Spleen (tissue), 11 donors: ENCODE results near the gene FAR1. TPM values are rescaled to one million over a fixed set of nuclear protein-coding genes. Genes with fewer than 3 reads are reported as not detected.

ENCODE experiments used
- DNase-seq: peaks from one replicate; pipeline ENCODE4 v3.0.0-alpha.2; 2020
- H3K27ac ChIP-seq, 8 donors: fragments of 200-600 bp; sonication (generic) in 7 of 8; 1 replicate in 4 of 8; 2 replicates in 4 of 8; pipeline versions ENCODE4 v1.5.0 to v1.8.0; 2016 to 2021; ENCODE audit warnings: inconsistent platforms in 4 of 8, mild to moderate bottlenecking in 4 of 8, moderate library complexity in 1 of 8
- H3K27me3 ChIP-seq, 7 donors: fragments of 200-600 bp; sonication (generic) in 6 of 7; replicated peaks in 1 of 7; 1 replicate in 4 of 7; 2 replicates in 3 of 7; pipeline versions ENCODE4 v1.5.0 to v1.8.0; 2016 to 2021; ENCODE audit warnings: inconsistent platforms in 3 of 7, mild to moderate bottlenecking in 1 of 7
- H3K36me3 ChIP-seq, 6 donors: fragments of 200-600 bp; sonication (generic) in 5 of 6; 1 replicate in 4 of 6; 2 replicates in 2 of 6; pipeline versions ENCODE4 v1.5.0 to v1.8.0; 2016 to 2021; ENCODE audit warnings: inconsistent platforms in 2 of 6
- H3K4me1 ChIP-seq, 6 donors: fragments of 200-600 bp; sonication (generic) in 5 of 6; 1 replicate in 3 of 6; 2 replicates in 3 of 6; pipeline versions ENCODE4 v1.5.0 to v1.8.0; 2016 to 2021; ENCODE audit warnings: inconsistent platforms in 3 of 6
- H3K4me3 ChIP-seq, 8 donors: fragments of 200-600 bp; sonication (generic) in 7 of 8; 1 replicate in 4 of 8; 2 replicates in 4 of 8; pipeline versions ENCODE4 v1.5.0 to v1.8.0; 2016 to 2021; ENCODE audit warnings: inconsistent platforms in 4 of 8, mild to moderate bottlenecking in 4 of 8, moderate library complexity in 2 of 8
- H3K9me3 ChIP-seq, 8 donors: fragments of 200-600 bp; sonication (generic) in 7 of 8; 1 replicate in 4 of 8; 2 replicates in 4 of 8; pipeline versions ENCODE4 v1.5.0 to v1.8.0; 2016 to 2021; ENCODE audit warnings: inconsistent platforms in 4 of 8
- POLR2A ChIP-seq, 3 donors: fragments of 450-650 bp; IDR thresholded peaks; one replicate each; pipeline ENCODE4 v1.5.1; 2017; ENCODE audit warnings: antibody characterized with exemption in 3 of 3, mild to moderate bottlenecking in 1 of 3
- POLR2AphosphoS5 ChIP-seq, 3 donors: sonication (generic); formaldehyde crosslinking; IDR thresholded peaks; one replicate each; pipeline ENCODE4 v1.5.1; 2017; ENCODE audit warnings: antibody characterized with exemption in 3 of 3
- WGBS, 5 donors: extraction: QIAGEN DNeasy Blood & Tissue Kit in 3 of 5; methylation state at CpG; one replicate each; pipeline versions ENCODE4 v1.1.5 to v1.1.7; 2013 to 2018; 5-methylcytosine and 5-hydroxymethylcytosine counted together
- intact Hi-C: fragments of 100-400 bp; cut with DNase I; formaldehyde crosslinking; loops from one replicate; pipeline ENCODE4 v1.15.0; 2023; ENCODE audit warnings: low total_unique reads
- polyA plus RNA-seq, 3 donors: library from polyadenylated mRNA; stranded (reverse); fragments of 200-250 nt; gene quantifications; one replicate each; pipeline ENCODE4 v1.2.1, GENCODE V29; 2013
- total RNA-seq, 7 donors: library from RNA; depleted of rRNA in 3 of 7; stranded (reverse); fragments of >200 nt in 3 of 7; fragmentation: NEBNext Ultra II Directional in 4 of 7; extraction: Animal tissue kit (Norgen Biotek cat#: 25700) in 4 of 7; gene quantifications; one replicate each; pipeline versions ENCODE4 v1.1.0 to v1.2.1, GENCODE V29; 2016 to 2021
- TF ChIP-seq, protein P1 (sequence below), 11 experiments: fragments of 200-600 bp in 7 of 11; fragments of 450-650 bp in 4 of 11; sonication (generic) in 4 of 11; IDR thresholded peaks in 8 of 11; conservative IDR thresholded peaks in 3 of 11; 1 replicate in 7 of 11; 2 replicates in 4 of 11; pipeline versions ENCODE4 v1.4.0 to v1.8.0; 2016 to 2021; ENCODE audit warnings: antibody characterized with exemption in 11 of 11, inconsistent platforms in 4 of 11, mild to moderate bottlenecking in 1 of 11
- donor health status: healthy with polysubstance abuse.
- donor health status: DM: no; HTN: no; CAD: no; lungs with moderate emphysema.
- donor health status: DM: no; HTN: no; CAD: no.
- donor health status: Bipolar disorder and iron deficiency.
- donor health status: healthy.
- donor health status: DM: no; HTN: no; CAD: no.
- donor health status: DM: yes; HTN: yes; CAD: no.

Gene FAR1
- total and polyA plus RNA-seq, 10 donors, result 13.6 to 83.2 (median 58.1) TPM

DNA sequence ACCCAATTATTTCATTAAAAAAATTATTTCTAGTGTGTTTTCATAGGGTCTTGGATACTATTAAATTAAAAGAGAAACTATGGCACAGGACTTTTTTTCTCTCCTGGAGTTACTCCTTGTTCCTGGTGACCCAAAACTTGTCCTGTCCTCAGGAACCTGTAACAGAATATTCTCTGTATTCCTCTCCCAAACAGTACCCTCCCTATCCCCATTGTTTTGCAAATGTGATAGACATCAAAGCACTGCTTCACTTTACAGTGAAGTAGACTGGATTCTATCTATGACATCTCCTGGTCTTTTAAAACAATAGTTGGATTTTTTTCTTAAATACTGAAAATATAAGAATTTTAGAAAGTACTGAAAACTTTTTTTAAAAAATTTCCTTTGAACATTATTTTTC lies 37.2 kb downstream of the FAR1 start:
- no peaks in the 10 kb centered on the region for H3K27me3 ChIP-seq
- H3K27ac ChIP-seq, result no peak overlapping the region
- no peak for TF ChIP-seq POLR2A (IDR thresholded peaks at IDR 0.05)
- TF ChIP-seq, protein P1, sequence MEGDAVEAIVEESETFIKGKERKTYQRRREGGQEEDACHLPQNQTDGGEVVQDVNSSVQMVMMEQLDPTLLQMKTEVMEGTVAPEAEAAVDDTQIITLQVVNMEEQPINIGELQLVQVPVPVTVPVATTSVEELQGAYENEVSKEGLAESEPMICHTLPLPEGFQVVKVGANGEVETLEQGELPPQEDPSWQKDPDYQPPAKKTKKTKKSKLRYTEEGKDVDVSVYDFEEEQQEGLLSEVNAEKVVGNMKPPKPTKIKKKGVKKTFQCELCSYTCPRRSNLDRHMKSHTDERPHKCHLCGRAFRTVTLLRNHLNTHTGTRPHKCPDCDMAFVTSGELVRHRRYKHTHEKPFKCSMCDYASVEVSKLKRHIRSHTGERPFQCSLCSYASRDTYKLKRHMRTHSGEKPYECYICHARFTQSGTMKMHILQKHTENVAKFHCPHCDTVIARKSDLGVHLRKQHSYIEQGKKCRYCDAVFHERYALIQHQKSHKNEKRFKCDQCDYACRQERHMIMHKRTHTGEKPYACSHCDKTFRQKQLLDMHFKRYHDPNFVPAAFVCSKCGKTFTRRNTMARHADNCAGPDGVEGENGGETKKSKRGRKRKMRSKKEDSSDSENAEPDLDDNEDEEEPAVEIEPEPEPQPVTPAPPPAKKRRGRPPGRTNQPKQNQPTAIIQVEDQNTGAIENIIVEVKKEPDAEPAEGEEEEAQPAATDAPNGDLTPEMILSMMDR (IDR thresholded peaks at IDR 0.05 in 8 of 11, conservative IDR thresholded peaks at IDR 0.05 in 3 of 11), result no peak
- no peak for TF ChIP-seq POLR2AphosphoS5 (IDR thresholded peaks at IDR 0.05)
- no peaks in the 10 kb centered on the region for H3K4me1 ChIP-seq
- peaks cover 0 to 94% (median 22%) of the 10 kb centered on the region in 6 donors for H3K36me3 ChIP-seq
- intact Hi-C loops, result no loop called here
- no peak overlapping the region for H3K4me3 ChIP-seq
- DNase-seq, result no peak
- H3K9me3 ChIP-seq, result no peaks in the 10 kb centered on the region

DNA sequence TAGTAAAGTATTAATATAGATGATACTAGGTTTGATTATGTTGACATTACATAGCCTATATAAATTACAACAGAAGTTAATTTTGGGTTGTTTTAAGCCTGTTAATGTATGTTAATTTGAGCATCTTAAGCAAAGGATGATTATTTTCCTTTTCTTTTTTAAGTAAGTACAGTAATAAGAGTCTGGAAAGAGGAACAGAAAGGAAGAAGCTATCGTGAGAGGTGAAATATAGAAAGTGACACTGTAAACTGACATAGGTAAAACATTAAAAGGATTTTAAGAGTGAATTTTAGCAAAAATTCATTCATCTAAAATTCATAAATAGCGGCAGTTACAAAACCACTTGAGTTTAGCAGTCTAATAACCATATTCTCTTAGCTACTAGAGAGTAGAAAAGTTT lies 45.5 kb downstream of the FAR1 start:
- WGBS, 5 donors, result 70 to 81% (median 78%) methylated on average over 2 of the region's 2 CpGs
- H3K27ac ChIP-seq, result no peak overlapping the region
- DNase-seq, result no peak
- peaks cover 0 to 100% (median 43%) of the 10 kb centered on the region in 6 donors for H3K36me3 ChIP-seq
- no peaks in the 10 kb centered on the region for H3K4me1 ChIP-seq
- H3K4me3 ChIP-seq, result no peak overlapping the region
- intact Hi-C loops, result no loop called here
- H3K27me3 ChIP-seq, result no peaks in the 10 kb centered on the region
- TF ChIP-seq, protein P1 (IDR thresholded peaks at IDR 0.05 in 8 of 11, conservative IDR thresholded peaks at IDR 0.05 in 3 of 11), result no peak
- no peak for TF ChIP-seq POLR2AphosphoS5 (IDR thresholded peaks at IDR 0.05)
- TF ChIP-seq POLR2A (IDR thresholded peaks at IDR 0.05), result no peak
- no peaks in the 10 kb centered on the region for H3K9me3 ChIP-seq

DNA sequence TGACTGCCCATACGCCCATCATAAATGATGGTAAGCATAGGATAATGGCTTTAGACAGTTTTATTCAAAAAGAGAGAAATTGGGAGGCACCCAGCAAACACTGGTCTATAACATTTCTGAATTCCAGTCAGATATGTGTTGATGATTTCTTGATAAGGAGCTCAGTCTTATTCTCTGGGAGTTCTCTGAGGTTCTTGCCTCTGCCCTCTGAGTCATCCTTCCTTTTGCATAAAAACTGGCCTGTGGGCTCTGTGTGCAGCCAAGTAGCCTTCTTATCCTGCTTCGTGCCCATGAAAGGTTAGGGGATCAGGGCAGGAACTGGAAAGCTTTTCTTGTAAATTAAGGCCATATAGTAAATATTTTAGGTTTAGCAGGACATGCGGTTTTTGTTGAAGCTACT lies 48.9 kb downstream of the FAR1 start:
- Histone ChIP-seq H3K4me1 (no peaks in the 10 kb centered on the region), H3K36me3 (peaks cover 0 to 94% (median 40%) of the 10 kb centered on the region in 6 donors), H3K27me3 (no peaks in the 10 kb centered on the region), H3K4me3 (no peak overlapping the region), H3K9me3 (no peaks in the 10 kb centered on the region), H3K27ac (no peak overlapping the region)
- intact Hi-C loops, result no loop called here
- WGBS, 5 donors, result 89 to 96% (median 94%) methylated on average over 3 of the region's 3 CpGs
- TF ChIP-seq, protein P1 (IDR thresholded peaks at IDR 0.05 in 8 of 11, conservative IDR thresholded peaks at IDR 0.05 in 3 of 11), result no peak
- TF ChIP-seq POLR2A (IDR thresholded peaks at IDR 0.05) (no peak), POLR2AphosphoS5 (IDR thresholded peaks at IDR 0.05) (no peak)
- DNase-seq, result no peak

DNA sequence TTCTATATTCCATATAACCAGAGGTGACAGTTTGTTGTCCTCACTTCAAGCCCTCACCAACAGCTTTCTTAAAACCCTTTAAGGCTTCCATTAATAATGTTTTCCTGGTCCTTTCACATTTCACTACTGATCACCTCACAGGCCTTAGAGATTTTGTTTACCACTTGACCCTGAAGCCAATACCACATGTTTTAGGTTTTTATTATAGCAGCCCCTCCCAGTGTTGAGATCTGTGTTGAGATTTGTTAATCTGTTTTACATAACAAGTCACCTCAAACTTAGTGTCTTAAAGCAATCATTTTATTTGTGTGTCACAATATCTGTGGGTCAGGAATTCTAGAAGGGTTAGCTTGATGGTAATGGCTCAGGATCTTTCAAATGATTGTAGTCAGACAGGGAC lies 49.9 kb downstream of the FAR1 start:
- Histone ChIP-seq H3K27me3 (no peaks in the 10 kb centered on the region), H3K4me1 (no peaks in the 10 kb centered on the region), H3K27ac (no peak overlapping the region), H3K36me3 (peaks cover 0 to 94% (median 37%) of the 10 kb centered on the region in 6 donors), H3K9me3 (no peaks in the 10 kb centered on the region), H3K4me3 (no peak overlapping the region)
- intact Hi-C loops, result no loop called here
- no peak for DNase-seq
- no peak for TF ChIP-seq POLR2A (IDR thresholded peaks at IDR 0.05)
- TF ChIP-seq, protein P1 (IDR thresholded peaks at IDR 0.05 in 8 of 11, conservative IDR thresholded peaks at IDR 0.05 in 3 of 11), result no peak
- no peak for TF ChIP-seq POLR2AphosphoS5 (IDR thresholded peaks at IDR 0.05)
